Tibial nerve (tissue), 4 donors: Measurements from ENCODE around the gene GPS1. TPM values are rescaled to one million over a fixed set of nuclear protein-coding genes. Genes with fewer than 3 reads are reported as not detected.

Source experiments
- DNase-seq, 2 donors: peaks; one replicate each; pipeline ENCODE4 v3.0.0-alpha.2; 2019; ENCODE audit warnings: low spot score in 2 of 2
- H3K27ac ChIP-seq, 4 donors: fragments of 200-600 bp; sonication (generic) in 3 of 4; one replicate each; pipeline ENCODE4 v1.5.1; 2017 to 2019; ENCODE audit warnings: mild to moderate bottlenecking in 1 of 4
- H3K27me3 ChIP-seq, 2 donors: fragments of 200-600 bp; sonication (generic) in 1 of 2; one replicate each; pipeline versions ENCODE4 v1.5.1 to v1.6.0; 2017 to 2019
- H3K36me3 ChIP-seq, 3 donors: fragments of 200-600 bp; sonication (generic); one replicate each; pipeline ENCODE4 v1.5.1; 2018 to 2019
- H3K4me1 ChIP-seq, 4 donors: fragments of 200-600 bp; sonication (generic) in 3 of 4; one replicate each; pipeline ENCODE4 v1.5.1; 2017 to 2019
- H3K4me3 ChIP-seq, 4 donors: fragments of 200-600 bp; sonication (generic) in 3 of 4; one replicate each; pipeline ENCODE4 v1.5.1; 2017 to 2019; ENCODE audit warnings: mild to moderate bottlenecking in 1 of 4, moderate library complexity in 1 of 4
- H3K9me3 ChIP-seq, 4 donors: fragments of 200-600 bp; sonication (generic) in 3 of 4; one replicate each; pipeline ENCODE4 v1.5.1; 2017 to 2019
- EP300 ChIP-seq, 2 donors: sonication (generic); formaldehyde crosslinking; IDR thresholded peaks; one replicate each; pipeline ENCODE4 v1.6.1; 2017; ENCODE audit warnings: antibody characterized with exemption in 2 of 2, mild to moderate bottlenecking in 1 of 2
- POLR2A ChIP-seq, 2 donors: fragments of 450-650 bp; IDR thresholded peaks; one replicate each; pipeline ENCODE4 v1.6.1; 2017; ENCODE audit warnings: antibody characterized with exemption in 2 of 2, mild to moderate bottlenecking in 2 of 2, moderate library complexity in 2 of 2
- WGBS, 2 donors: methylation state at CpG; one replicate each; pipeline ENCODE4 v1.1.5; 2018; 5-methylcytosine and 5-hydroxymethylcytosine counted together
- total RNA-seq, 4 donors: library from RNA; depleted of rRNA; stranded (reverse); fragments of >200 nt; gene quantifications; one replicate each; pipeline ENCODE4 v1.1.0, GENCODE V29; 2016
- TF ChIP-seq, protein P1 (sequence below), 5 experiments: fragments of 200-600 bp in 3 of 5; fragments of 450-650 bp in 2 of 5; sonication (generic) in 3 of 5; IDR thresholded peaks; one replicate each; pipeline ENCODE4 v1.5.1; 2016 to 2019; ENCODE audit warnings: antibody characterized with exemption in 5 of 5, mild to moderate bottlenecking in 3 of 5, moderate library complexity in 2 of 5

The GPS1 gene
- total RNA-seq, 4 donors from 2014 or later, result 74.9 to 134 (median 92.9) TPM

DNA sequence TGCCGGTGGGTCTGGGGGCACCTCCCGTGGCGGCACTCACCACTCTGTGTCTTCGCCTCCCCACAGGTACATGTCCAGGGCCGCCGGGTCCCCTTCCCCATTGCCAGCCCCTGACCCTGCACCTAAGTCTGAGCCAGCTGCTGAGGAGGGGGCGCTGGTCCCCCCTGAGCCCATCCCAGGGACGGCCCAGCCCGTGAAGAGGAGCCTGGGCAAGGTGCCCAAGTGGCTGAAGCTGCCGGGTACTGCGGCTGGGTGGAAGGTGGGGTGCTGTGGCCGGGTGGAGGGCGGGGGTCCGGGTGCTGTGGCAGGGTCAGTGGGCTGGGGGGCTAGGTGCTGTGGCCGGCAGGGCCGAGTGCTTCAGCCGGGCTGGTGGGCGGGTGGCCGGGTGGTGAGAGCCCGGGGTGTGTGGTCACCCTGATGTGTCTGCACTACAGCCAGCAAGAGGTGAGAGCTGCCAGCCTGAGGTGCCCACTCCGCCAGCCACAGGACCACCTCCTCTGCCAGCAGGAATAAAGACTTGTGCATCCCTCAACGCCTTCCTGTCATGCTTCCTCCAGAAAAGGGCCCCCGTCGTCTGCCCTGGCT is 34.7 kb upstream of the GPS1 start:
- no peak for DNase-seq
- WGBS, 2 donors, result 76 to 83% methylated on average over 13 to 22 of the region's 24 CpGs
- H3K9me3 ChIP-seq, result no peaks in the 10 kb centered on the region
- no peak overlapping the region for H3K27ac ChIP-seq
- peaks cover 0 to 30% (median 10%) of the 10 kb centered on the region in 4 donors for H3K4me1 ChIP-seq
- H3K4me3 ChIP-seq, result no peak overlapping the region
- no peaks in the 10 kb centered on the region for H3K27me3 ChIP-seq
- H3K36me3 ChIP-seq, result peaks cover 0 to 57% (median 0%) of the 10 kb centered on the region in 3 donors
- TF ChIP-seq EP300 (IDR thresholded peaks at IDR 0.05) (no peak), POLR2A (IDR thresholded peaks at IDR 0.05) (no peak)
- TF ChIP-seq, protein P1, sequence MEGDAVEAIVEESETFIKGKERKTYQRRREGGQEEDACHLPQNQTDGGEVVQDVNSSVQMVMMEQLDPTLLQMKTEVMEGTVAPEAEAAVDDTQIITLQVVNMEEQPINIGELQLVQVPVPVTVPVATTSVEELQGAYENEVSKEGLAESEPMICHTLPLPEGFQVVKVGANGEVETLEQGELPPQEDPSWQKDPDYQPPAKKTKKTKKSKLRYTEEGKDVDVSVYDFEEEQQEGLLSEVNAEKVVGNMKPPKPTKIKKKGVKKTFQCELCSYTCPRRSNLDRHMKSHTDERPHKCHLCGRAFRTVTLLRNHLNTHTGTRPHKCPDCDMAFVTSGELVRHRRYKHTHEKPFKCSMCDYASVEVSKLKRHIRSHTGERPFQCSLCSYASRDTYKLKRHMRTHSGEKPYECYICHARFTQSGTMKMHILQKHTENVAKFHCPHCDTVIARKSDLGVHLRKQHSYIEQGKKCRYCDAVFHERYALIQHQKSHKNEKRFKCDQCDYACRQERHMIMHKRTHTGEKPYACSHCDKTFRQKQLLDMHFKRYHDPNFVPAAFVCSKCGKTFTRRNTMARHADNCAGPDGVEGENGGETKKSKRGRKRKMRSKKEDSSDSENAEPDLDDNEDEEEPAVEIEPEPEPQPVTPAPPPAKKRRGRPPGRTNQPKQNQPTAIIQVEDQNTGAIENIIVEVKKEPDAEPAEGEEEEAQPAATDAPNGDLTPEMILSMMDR (IDR thresholded peaks at IDR 0.05), result no peak

DNA sequence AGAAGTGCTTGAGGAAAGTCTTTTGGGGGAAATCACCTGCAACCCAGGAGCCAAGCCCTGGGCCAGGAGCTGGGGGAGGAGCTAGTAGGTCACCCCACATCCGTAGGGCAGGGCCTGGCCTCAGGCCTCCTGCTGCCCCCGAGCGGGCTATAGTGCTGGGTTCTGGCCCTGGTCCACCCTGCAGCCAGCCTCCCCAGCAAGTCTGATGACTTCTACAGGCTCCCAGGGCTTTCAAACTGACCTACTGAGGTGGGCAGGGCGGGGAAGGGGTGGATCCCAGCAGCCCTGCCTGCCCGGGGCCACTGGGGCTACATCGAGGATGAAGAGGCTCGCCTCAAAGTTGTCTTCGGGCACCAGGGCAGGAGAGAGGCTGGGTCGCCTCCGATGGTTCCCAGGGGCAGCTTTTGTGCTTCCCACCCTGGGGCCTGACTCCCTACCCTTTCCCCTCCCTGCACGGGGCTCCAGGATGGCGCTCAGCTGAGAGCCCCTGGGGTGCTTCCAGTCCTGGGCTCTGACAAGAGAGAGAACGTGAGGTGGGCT is 34.0 kb upstream of the GPS1 start:
- H3K27me3 ChIP-seq, result no peaks in the 10 kb centered on the region
- H3K9me3 ChIP-seq, result no peaks in the 10 kb centered on the region
- TF ChIP-seq EP300 (IDR thresholded peaks at IDR 0.05) (no peak), POLR2A (IDR thresholded peaks at IDR 0.05) (no peak)
- TF ChIP-seq, protein P1 (IDR thresholded peaks at IDR 0.05), result no peak
- no peak overlapping the region for H3K27ac ChIP-seq
- peaks cover 0 to 34% (median 14%) of the 10 kb centered on the region in 4 donors for H3K4me1 ChIP-seq
- H3K36me3 ChIP-seq, result peaks cover 0 to 49% (median 0%) of the 10 kb centered on the region in 3 donors
- H3K4me3 ChIP-seq, result no peak overlapping the region
- no peak for DNase-seq
- 71 to 80% methylated on average over 13 of the region's 13 CpGs for WGBS, 2 donors

- H3K4me1 ChIP-seq, result peaks cover 0 to 34% (median 14%) of the 10 kb centered on the region in 4 donors
- H3K36me3 ChIP-seq, result peaks cover 0 to 45% (median 0%) of the 10 kb centered on the region in 3 donors
- no peaks in the 10 kb centered on the region for H3K27me3 ChIP-seq
- 69 to 81% methylated on average over 15 to 19 of the region's 19 CpGs for WGBS, 2 donors
- H3K9me3 ChIP-seq, result no peaks in the 10 kb centered on the region
- H3K27ac ChIP-seq, result no peak overlapping the region
- H3K4me3 ChIP-seq, result no peak overlapping the region
- DNase-seq, result no peak
- TF ChIP-seq, protein P1 (IDR thresholded peaks at IDR 0.05), result no peak
- no peak for TF ChIP-seq POLR2A (IDR thresholded peaks at IDR 0.05)
- TF ChIP-seq EP300 (IDR thresholded peaks at IDR 0.05), result no peak
Measured at GRCh38 chr17:82018152-82018988, 33.3 kb upstream of the GPS1 start.

DNA sequence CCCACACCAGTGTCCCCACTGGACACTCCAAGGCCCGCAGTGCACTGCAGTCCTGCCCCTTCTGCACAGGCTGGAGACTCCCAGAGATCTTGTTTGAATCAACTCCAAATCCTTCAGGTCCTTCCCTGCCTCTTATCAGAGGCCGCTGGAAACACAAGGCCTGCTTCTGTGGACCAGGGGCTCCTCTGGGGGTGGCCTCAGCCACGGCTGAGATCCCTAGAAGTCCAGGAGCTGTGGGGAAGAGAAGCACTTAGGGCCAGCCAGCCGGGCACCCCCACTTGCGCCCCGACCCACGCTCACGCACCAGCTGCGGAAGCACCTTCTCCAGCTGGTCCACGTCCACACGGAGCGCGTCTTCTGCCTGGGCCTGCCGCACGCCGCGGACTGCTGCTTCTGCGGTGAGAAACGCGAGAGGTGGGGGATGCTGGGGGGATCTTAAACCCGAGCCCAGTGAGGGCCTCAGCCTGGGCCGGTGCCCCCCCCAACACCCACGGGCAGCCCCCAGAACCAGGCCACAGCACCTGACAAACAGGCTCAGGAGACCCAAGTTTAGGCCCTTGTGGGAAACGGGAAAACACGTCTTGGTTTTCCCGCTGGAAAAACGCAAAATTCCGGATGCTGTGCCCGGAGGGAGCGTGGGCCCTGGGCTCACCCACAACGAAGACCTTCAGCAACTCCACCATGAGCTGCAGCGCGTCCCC is 32.6 kb upstream of the GPS1 start:
- H3K27ac ChIP-seq, result no peak overlapping the region
- no peak for TF ChIP-seq POLR2A (IDR thresholded peaks at IDR 0.05)
- TF ChIP-seq, protein P1 (IDR thresholded peaks at IDR 0.05), result no peak
- TF ChIP-seq EP300 (IDR thresholded peaks at IDR 0.05), result no peak
- DNase-seq, result no peak
- WGBS, 2 donors, result 85 to 87% methylated on average over 32 to 33 of the region's 33 CpGs
- H3K4me1 ChIP-seq, result peaks cover 0 to 42% (median 19%) of the 10 kb centered on the region in 4 donors
- H3K9me3 ChIP-seq, result no peaks in the 10 kb centered on the region
- no peaks in the 10 kb centered on the region for H3K27me3 ChIP-seq
- no peak overlapping the region for H3K4me3 ChIP-seq
- H3K36me3 ChIP-seq, result peaks cover 0 to 37% (median 0%) of the 10 kb centered on the region in 3 donors
